Panc1 (cell line): ENCODE data around the gene GRM1. TPM values are rescaled to one million over a fixed set of nuclear protein-coding genes. Genes with fewer than 3 reads are reported as not detected.

Experiments used
- ATAC-seq: fragments of 200-7000 bp; cut with Tn5 transposase; 2 replicates; pipeline ENCODE4 v1.9.1; 2020; ENCODE audit warnings: mild to moderate bottlenecking, moderate library complexity
- BruUV-seq: library from RNA; stranded (reverse); fragments of 400-500 nt; replicated peaks from 2 replicates; lab custom pipeline; 2021; lab: Mats Ljungman, UMichigan
- CTCF ChIA-PET: fragments of 300-600 bp; sonication (Branson Sonifier 250); formaldehyde crosslinking; loops from one replicate; lab custom pipeline; 2022; ENCODE audit warnings: antibody characterized with exemption; lab: Charles Lee
- POLR2A ChIA-PET: fragments of 300-600 bp; sonication (Branson Sonifier 250); formaldehyde crosslinking; loops from one replicate; lab custom pipeline; 2022; ENCODE audit warnings: antibody characterized with exemption; lab: Charles Lee
- DNase-seq: peaks from one replicate; pipeline ENCODE4 v3.0.0-alpha.2; 2010; ENCODE audit warnings: low read depth, low spot score
- H3K27ac ChIP-seq: 2 replicates; pipeline ENCODE4 v1.5.1; 2011; ENCODE audit warnings: mild to moderate bottlenecking, low read length, inconsistent platforms
- H3K27me3 ChIP-seq: fragments of 200-500 bp; sonication (Bioruptor generic); 2 replicates; pipeline ENCODE4 v1.6.0; 2014; ENCODE audit warnings: low read length, inconsistent platforms; ENCODE audit not compliant: control insufficient read depth, insufficient read depth
- H3K36me3 ChIP-seq: fragments of 200-500 bp; sonication (Bioruptor generic); 2 replicates; pipeline ENCODE4 v1.5.1; 2014; ENCODE audit warnings: inconsistent platforms, mild to moderate bottlenecking, low read length, moderate library complexity; ENCODE audit not compliant: control insufficient read depth, insufficient read depth
- H3K4me1 ChIP-seq: 2 replicates; pipeline ENCODE4 v1.5.1; 2011; ENCODE audit warnings: inconsistent platforms, mild to moderate bottlenecking, low read length, moderate library complexity; ENCODE audit not compliant: control insufficient read depth, insufficient read depth
- H3K4me3 ChIP-seq, 2 experiments: 2 replicates each; pipeline ENCODE4 v1.5.1; 2011 to 2012; ENCODE audit warnings: low read depth in 2 of 2, low read length in 2 of 2, mild to moderate bottlenecking in 2 of 2, inconsistent platforms in 1 of 2, moderate library complexity in 1 of 2
- H3K9me3 ChIP-seq: fragments of 200-500 bp; sonication (Bioruptor generic); 2 replicates; pipeline ENCODE4 v1.5.1; 2014; ENCODE audit warnings: low read depth, mild to moderate bottlenecking, inconsistent platforms, low read length, moderate library complexity; ENCODE audit not compliant: control insufficient read depth, insufficient read depth
- CTCF ChIP-seq: fragments of 450-650 bp; IDR thresholded peaks from 2 replicates; pipeline ENCODE4 v1.5.1; 2017; ENCODE audit warnings: mild to moderate bottlenecking
- POLR2AphosphoS5 ChIP-seq: IDR thresholded peaks from 2 replicates; pipeline ENCODE4 v1.6.1; 2012; ENCODE audit warnings: mild to moderate bottlenecking, low read depth, low read length, moderate library complexity
- REST ChIP-seq, 2 experiments: IDR thresholded peaks; 2 replicates each; pipeline ENCODE4 v1.6.1; 2011 to 2012; ENCODE audit warnings: low read depth in 2 of 2, control low read depth in 1 of 2, low read length in 1 of 2, mild to moderate bottlenecking in 1 of 2, moderate library complexity in 1 of 2; ENCODE audit not compliant: insufficient read depth in 1 of 2
- SIN3A ChIP-seq: IDR thresholded peaks from 2 replicates; pipeline ENCODE4 v1.6.1; 2012; ENCODE audit warnings: low read depth, mild to moderate bottlenecking, low read length, moderate library complexity, borderline replicate concordance; ENCODE audit not compliant: insufficient read depth
- TCF7L2 ChIP-seq: IDR thresholded peaks from 2 replicates; pipeline ENCODE4 v1.6.1; 2011; ENCODE audit warnings: mild to moderate bottlenecking, low read depth, low read length, inconsistent platforms
- in situ Hi-C: cut with HindIII; loops from 2 replicates; pipeline ENCODE4 v1.10.0; 2016; ENCODE audit warnings: low sequenced_read_pairs, low pct_unique_long_range_greater_than_20kb
- intact Hi-C: fragments of 100-400 bp; cut with micrococcal nuclease; formaldehyde crosslinking; loops from one replicate; pipeline ENCODE4 v1.10.0; 2022; ENCODE audit not compliant: unreplicated experiment
- total RNA-seq: library from RNA; stranded (reverse); gene quantifications from one replicate; pipeline ENCODE4 v1.2.1, GENCODE V29; 2021; ENCODE audit not compliant: unreplicated experiment

Gene GRM1
- total RNA-seq, 1 experiment from 2014 or later, result not detected

- TF ChIP-seq POLR2AphosphoS5, result no peak
- no peak for TF ChIP-seq REST (IDR thresholded peaks at IDR 0.05; ENCODE audit: insufficient read depth in 1 of 2, low read depth in 2 of 2, low read length in 1 of 2)
- TF ChIP-seq CTCF, result no peak
- TF ChIP-seq SIN3A, result no peak
- TF ChIP-seq TCF7L2, result no peak
- no peaks in the 10 kb centered on the region for H3K4me1 ChIP-seq
- BruUV-seq, result no TSS peak
- H3K9me3 ChIP-seq, result no peaks in the 10 kb centered on the region
- no peaks in the 10 kb centered on the region for H3K27me3 ChIP-seq
- intact Hi-C loops (no loop called here), in situ Hi-C loops (no loop called here)
- H3K36me3 ChIP-seq, result no peaks in the 10 kb centered on the region
- no peak for DNase-seq
- no peak overlapping the region for H3K27ac ChIP-seq
- POLR2A ChIA-PET, result no interaction called here
- no peak overlapping the region for H3K4me3 ChIP-seq
- no peak for ATAC-seq
- CTCF ChIA-PET, result no interaction called here
Measured at GRCh38 chr6:146367061-146367460, 338.2 kb downstream of the GRM1 start.

GRCh38 chr6:146369866-146370265, 341.0 kb downstream of the GRM1 start:
- ChIA-PET POLR2A (no interaction called here), CTCF (no interaction called here)
- Histone ChIP-seq H3K36me3 (no peaks in the 10 kb centered on the region), H3K9me3 (no peaks in the 10 kb centered on the region), H3K27me3 (no peaks in the 10 kb centered on the region), H3K4me1 (no peaks in the 10 kb centered on the region), H3K27ac (no peak overlapping the region), H3K4me3 (no peak overlapping the region)
- ATAC-seq (no peak), DNase-seq (no peak)
- intact Hi-C loops (no loop called here), in situ Hi-C loops (no loop called here)
- no TSS peak for BruUV-seq
- TF ChIP-seq POLR2AphosphoS5 (no peak), SIN3A (no peak), REST (IDR thresholded peaks at IDR 0.05; ENCODE audit: insufficient read depth in 1 of 2, low read depth in 2 of 2, low read length in 1 of 2) (no peak), CTCF (no peak), TCF7L2 (no peak)
